Measurements from ENCODE around the gene POMGNT2.
"Not testable (repeated sequence)": the region's sequence is repeated elsewhere in the genome, so short reads cannot be mapped to it uniquely, and the experiment has no call there.

Gene POMGNT2

GRCh38 chr3:43075904-43076661 is 29.8 kb downstream of the POMGNT2 start:
- no peak for DNase-seq (ENCODE audit: low read depth in 2 of 2)

DNA sequence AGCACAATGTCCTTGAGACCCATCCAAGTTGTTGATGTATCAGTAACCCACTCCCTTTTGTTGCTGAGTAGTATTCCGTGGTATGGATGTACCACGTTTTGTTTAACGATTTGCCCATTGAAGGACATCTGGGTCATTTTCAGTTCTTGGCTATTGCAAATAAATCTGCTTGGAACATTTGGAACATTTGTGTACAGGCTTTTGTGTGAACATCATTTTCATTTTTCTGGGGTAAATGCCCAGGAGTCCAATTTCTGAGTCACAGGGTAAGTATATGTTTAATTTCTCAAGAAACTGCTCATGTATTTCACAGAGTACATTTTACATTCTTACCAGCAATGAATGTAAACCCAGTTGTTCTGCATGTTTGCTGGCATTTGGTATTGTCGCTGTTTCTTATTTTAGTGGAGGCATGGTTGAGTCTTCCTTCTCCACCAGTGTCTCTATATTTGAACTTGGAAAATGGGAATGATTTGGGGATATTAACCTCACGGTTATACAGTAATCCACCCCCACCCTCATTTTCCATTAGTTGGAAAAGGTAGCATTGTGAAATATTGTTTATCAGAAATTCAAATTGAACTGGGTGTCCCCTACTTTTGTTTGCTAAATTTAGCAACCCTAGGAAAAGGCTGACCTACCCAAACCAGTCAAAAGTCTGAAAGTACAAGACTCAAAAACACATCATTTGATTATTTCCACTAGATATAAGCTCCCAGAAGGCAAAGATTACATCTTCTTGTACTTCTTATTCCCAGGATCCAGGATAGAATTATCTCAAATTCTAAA is 30.8 kb downstream of the POMGNT2 start:
- no peak for DNase-seq (ENCODE audit: low read depth in 2 of 2)

GRCh38 chr3:43074482-43074881 is 31.4 kb downstream of the POMGNT2 start:
- DNase-seq (ENCODE audit: low read depth in 2 of 2), result no peak

GRCh38 chr3:43073836-43074220 is 32.1 kb downstream of the POMGNT2 start:
- DNase-seq (ENCODE audit: low read depth in 2 of 2), result no peak

GRCh38 chr3:43073116-43073835 is 32.6 kb downstream of the POMGNT2 start:
- DNase-seq (ENCODE audit: low read depth in 2 of 2), result no peak

DNA sequence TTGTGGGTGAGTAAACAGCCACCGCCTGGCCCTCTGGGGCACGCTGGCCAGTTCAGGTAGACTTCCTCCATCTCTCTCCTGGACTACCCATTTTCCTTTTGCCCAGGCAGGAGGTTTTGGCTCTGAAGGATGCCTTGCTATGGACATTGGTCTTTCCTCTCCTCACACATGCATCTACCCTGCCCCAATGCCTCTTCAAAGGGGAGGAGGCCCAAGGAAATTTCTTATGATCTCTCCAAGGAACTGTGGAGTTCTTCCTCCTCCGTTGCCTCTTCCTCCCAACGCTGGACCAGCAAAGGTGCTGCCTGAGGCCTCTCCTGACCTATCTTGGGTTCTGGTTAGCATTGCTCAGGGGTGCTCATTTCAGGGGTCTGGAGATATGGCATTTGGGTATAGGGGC is 33.5 kb downstream of the POMGNT2 start:
- no peak for DNase-seq (ENCODE audit: low read depth in 2 of 2)

DNA sequence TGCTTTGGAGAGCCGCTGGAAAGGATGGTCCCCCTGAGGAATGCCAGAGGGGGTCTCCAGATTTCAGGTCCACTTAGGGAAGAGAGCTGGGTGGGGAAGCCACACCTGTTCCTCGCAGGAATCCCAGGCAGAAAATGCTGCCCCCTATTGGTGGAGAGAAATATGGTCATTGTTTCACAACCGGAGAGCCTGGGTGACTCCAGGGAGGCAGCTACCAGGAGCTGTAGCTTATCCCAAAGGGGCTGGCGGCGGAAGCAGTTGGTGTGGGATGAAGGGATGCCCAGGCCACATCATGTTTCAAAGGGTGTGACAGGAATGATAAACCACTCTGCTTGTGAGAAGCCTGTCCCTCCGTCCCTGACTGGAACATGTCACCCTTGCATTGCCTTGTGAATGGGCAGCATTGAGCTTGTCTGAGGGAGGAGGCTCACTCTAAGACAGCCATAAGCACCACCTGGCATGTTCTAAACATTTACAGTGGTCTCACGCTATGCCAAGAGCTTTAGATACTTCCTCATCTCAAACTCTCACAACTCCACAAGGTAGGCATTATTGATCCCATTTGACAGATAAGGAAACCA is 34.5 kb downstream of the POMGNT2 start:
- peak in 1 of 2 donors; percentile 13 for DNase-seq (ENCODE audit: low read depth in 2 of 2)

DNA sequence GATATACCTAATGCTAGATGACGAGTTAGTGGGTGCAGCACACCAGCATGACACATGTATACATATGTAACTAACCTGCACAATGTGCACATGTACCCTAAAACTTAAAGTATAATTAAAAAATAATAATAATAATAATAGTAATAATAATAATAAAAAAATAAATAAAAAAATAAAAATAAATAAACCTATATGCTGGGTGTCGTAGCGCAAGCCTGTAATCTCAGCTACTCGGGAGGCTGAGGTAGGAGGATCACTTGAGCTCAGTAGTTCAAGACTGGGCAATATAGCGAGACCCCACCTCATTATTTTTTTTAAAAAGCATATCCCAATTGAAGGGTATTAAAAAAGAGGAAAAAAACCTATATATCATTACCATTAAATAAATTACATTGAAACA is 35.2 kb downstream of the POMGNT2 start:
- not testable (repeated sequence) for DNase-seq (ENCODE audit: low read depth in 2 of 2)

GRCh38 chr3:43063114-43063513 is 42.8 kb downstream of the POMGNT2 start:
- DNase-seq (ENCODE audit: low read depth in 2 of 2), result no peak

DNA sequence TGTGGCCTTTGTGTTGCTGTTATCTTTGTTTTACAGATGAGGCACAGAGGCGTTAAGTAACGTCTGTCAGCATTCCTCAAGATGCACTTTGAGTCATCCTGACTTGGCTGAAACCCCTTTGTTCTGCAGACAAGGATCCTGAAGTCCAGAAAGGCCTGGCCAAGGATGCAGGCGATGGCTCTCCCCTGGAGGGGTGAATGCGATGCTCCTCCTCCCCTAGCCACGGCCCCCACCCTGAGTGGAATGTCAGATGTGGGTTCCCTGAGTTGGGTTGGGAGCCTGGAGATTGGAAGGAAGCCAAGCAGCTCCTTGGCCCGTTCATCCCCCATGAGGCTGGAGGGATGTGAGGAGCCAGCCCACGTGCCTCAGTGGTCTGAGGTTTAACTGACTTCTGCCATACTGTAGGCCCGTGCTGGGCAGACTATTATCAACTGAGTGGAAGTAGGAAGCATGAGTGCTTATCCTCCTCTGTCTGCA is 43.3 kb downstream of the POMGNT2 start:
- DNase-seq (ENCODE audit: low read depth in 2 of 2), result no peak

DNA sequence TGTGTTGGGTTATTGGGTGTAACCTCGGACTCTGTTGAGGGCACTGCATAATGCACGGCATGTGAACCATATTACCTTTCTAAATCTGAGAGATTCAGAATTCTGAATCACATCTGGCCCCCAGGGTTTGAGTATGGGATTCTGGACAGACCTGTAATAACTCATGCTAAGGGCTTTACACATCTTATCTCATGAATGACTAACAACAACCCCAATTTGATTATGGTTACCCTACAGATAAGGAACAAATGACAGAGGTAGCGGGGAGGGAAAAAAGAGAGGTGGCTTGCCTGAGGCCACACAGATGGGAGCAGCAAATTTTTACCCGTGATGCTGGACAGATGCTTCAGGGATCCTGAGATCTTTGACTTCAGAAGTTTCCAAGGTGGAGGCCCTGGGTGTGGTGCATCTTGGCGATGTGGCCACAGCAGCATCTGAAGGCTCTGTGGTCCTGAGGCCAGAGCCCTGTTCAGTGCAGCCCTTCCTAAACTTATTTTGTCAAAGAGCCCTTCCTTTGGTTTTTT is 43.8 kb downstream of the POMGNT2 start:
- no peak for DNase-seq (ENCODE audit: low read depth in 2 of 2)

- no peak for DNase-seq (ENCODE audit: low read depth in 2 of 2)
Measured at GRCh38 chr3:43061101-43061895, 44.6 kb downstream of the POMGNT2 start.

DNA sequence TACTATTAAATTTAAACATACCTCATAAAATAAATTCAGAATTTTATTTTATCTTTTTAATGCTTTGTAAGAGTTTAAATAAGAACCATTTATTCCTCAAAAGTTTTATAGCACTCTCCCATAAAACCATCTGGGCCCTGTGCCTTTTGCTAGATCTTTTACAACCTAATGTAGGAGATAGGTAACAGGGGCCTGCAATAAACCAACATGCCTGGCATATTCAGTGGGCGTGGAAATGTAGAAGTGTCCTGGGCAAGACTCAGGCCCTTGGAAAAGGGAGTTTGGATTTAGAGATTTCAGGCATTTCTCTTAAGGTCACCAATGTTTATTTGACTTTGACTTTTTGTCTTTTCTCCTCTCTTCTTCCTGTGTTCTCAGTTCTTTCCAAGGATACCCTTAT is 46.4 kb downstream of the POMGNT2 start:
- DNase-seq (ENCODE audit: low read depth in 2 of 2), result no peak

DNA sequence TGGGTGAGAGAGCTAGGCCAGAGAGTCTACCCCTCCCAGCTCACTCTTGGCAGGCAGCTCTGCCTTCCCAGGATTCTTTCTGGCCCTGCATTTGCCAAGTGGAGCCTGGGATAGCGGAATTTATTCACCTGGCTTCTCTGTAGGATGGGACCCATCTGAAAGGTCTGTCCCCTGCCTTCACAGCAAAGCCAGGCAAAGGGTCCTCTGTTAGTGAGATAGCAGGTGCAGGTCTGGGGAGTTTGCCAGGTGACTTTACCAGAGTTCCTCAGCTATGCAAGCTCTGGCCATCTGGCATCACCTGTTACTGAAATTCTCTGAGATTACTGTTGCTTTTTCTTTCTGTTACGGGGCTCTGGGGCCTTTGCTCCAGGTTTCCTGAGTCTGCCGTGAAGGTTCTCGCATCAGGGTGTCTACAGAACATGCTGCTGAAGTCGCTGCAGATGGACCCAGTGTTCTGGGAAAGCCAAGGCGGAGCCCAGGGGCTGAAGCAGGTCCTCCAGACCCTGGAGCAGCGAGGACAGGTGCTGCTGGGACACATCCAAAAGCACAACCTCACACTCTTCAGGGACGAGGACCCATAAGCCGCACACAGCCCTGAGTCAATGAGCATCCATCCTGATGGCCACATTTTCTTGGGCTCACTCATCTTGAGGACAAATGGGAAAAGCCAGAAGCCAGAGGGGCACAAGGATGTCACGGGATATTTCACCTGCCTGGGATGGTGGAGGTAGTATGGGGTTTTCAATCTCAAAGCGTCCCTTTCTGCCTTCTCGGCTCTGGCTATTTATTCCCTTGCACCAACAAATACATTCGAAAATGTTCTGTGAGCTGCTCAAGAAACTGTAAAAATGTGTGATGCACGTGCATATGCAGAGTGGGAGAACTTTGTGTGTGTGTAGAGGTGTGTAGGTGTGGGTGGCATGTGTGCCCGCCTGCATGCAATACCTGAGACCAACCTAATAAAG is 49.8 kb downstream of the POMGNT2 start:
- no peak for DNase-seq (ENCODE audit: low read depth in 2 of 2)

DNA sequence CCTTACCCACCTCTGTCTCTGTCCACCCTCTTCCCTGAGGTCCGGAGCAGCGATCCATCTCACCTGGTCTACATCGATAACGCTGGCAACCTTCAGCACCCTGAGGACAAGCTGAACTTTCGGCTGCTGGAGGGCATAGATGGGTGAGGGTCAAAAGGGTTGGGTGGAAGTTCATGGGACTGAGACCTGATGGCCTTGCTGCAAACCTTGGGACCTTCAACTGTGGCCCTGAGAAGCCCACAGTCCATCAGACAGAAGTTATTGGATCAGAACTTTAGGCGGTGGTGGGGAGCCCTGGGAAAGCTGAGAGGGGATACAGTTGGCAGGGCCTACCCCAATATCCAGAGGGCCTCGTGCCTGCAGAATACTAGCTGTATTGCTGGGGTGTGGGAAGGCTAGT is 50.5 kb downstream of the POMGNT2 start:
- no peak for DNase-seq (ENCODE audit: low read depth in 2 of 2)

DNA sequence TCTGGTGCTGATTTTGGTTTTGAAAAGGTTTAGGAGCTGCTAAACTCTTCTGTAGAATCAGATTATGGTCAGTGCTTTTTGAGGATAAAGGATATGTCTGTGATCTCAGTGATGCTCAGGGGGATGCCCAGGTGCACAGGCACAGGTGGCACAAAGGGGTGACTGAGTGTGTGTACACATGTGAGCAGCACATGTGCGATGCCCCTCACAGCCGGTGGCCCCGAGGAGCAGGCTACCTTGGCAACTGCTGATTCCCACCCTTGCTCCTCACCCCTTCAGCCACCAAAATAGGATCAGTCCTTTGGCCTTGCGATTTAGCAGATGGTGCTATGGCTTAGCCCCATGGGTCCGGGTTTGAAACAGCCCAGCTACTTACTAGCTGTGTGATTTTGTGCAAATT is 51.1 kb downstream of the POMGNT2 start:
- DNase-seq (ENCODE audit: low read depth in 2 of 2), result no peak

GRCh38 chr3:43053291-43053690 is 52.6 kb downstream of the POMGNT2 start:
- DNase-seq (ENCODE audit: low read depth in 2 of 2), result no peak

- DNase-seq (ENCODE audit: low read depth in 2 of 2), result no peak
Measured at GRCh38 chr3:43048470-43048869, 57.4 kb downstream of the POMGNT2 start.

DNA sequence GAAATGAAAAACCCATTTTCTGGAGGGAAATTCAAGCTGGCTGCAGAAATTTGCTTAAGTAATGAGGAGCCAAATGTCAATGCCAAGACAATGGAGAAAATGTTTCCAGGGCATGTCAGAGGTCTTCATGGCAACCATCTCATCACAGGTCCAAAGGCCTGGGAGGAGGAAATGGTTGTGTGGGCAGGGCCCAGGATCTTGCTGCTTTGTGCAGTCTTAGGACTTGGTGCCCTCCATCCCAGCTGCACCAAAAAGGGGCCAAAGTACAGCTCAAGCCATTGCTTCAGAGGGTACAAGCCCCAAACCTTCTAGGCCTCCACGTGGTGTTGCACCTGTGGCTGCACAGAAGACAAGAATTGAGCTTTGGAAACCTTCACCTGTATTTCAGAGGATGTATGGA is 59.3 kb downstream of the POMGNT2 start:
- no peak for DNase-seq (ENCODE audit: low read depth in 2 of 2)

- DNase-seq (ENCODE audit: low read depth in 2 of 2), result not testable (repeated sequence)
Measured at GRCh38 chr3:43045079-43045478, 60.8 kb downstream of the POMGNT2 start.
